ENCODE results near the gene DMD. TPM values are rescaled to one million over a fixed set of nuclear protein-coding genes. Genes with fewer than 3 reads are reported as not detected.

The DMD gene
- total and polyA plus RNA-seq, 2 donors (not counting 1 experiment from before 2014, with no cell fraction given), result 2.0 to 51.8 TPM

GRCh38 chrX:31251336-31251735, 1960.0 kb downstream of the DMD start:
- H3K27ac ChIP-seq (ENCODE audit: low read length in 2 of 2), result no peak overlapping the region
- H2AFZ ChIP-seq (ENCODE audit: insufficient read depth, low read depth, low read length, poor library complexity, severe bottlenecking), result no peak overlapping the region
- Mint-ChIP-seq H3K4me1 (no peaks in the 10 kb centered on the region), H3K27me3 (no peaks in the 10 kb centered on the region), H3K9me3 (ENCODE audit: insufficient read depth) (no peaks in the 10 kb centered on the region), H3K27ac (no peak overlapping the region), H3K4me3 (no peak overlapping the region)
- no peak overlapping the region for H3K4me3 ChIP-seq (ENCODE audit: control extremely low read depth in 1 of 5, extremely low read depth in 1 of 5, insufficient read depth in 1 of 5, low read depth in 2 of 5, low read length in 4 of 5)
- no peak for TF ChIP-seq EZH2 (IDR thresholded peaks at IDR 0.05; ENCODE audit: borderline replicate concordance, insufficient read depth, low read depth, low read length, poor library complexity, severe bottlenecking)
- TF ChIP-seq, protein P1, sequence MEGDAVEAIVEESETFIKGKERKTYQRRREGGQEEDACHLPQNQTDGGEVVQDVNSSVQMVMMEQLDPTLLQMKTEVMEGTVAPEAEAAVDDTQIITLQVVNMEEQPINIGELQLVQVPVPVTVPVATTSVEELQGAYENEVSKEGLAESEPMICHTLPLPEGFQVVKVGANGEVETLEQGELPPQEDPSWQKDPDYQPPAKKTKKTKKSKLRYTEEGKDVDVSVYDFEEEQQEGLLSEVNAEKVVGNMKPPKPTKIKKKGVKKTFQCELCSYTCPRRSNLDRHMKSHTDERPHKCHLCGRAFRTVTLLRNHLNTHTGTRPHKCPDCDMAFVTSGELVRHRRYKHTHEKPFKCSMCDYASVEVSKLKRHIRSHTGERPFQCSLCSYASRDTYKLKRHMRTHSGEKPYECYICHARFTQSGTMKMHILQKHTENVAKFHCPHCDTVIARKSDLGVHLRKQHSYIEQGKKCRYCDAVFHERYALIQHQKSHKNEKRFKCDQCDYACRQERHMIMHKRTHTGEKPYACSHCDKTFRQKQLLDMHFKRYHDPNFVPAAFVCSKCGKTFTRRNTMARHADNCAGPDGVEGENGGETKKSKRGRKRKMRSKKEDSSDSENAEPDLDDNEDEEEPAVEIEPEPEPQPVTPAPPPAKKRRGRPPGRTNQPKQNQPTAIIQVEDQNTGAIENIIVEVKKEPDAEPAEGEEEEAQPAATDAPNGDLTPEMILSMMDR (IDR thresholded peaks at IDR 0.05), result no peak
- H3K9me3 ChIP-seq (ENCODE audit: control extremely low read depth in 1 of 3, control insufficient read depth in 2 of 3, insufficient read depth in 1 of 3, low read length in 2 of 3), result no peaks in the 10 kb centered on the region
- ChIA-PET POLR2A (interaction anchor here (0.6 kb wide), 1 partner anchor 97 kb away, joined by 3 read pairs; no protein-coding TSS in a partner anchor), CTCF (interaction anchor here (1.4 kb wide), 1 partner anchor 37 kb away, joined by 3 read pairs; no protein-coding TSS in a partner anchor)
- H3K4me2 ChIP-seq (replicated peaks; ENCODE audit: low read depth, low read length, poor library complexity, severe bottlenecking), result no peak overlapping the region
- H3K9ac ChIP-seq (ENCODE audit: low read length), result no peak overlapping the region
- no peaks in the 10 kb centered on the region for H3K79me2 ChIP-seq (ENCODE audit: control insufficient read depth, insufficient read depth, low read length)
- H4K20me1 ChIP-seq (ENCODE audit: control insufficient read depth, insufficient read depth, low read length, poor library complexity, severe bottlenecking), result no peaks in the 10 kb centered on the region
- intact Hi-C loops (cut with micrococcal nuclease), result no loop called here
- H3K4me1 ChIP-seq (ENCODE audit: control insufficient read depth in 2 of 2, insufficient read depth in 2 of 2, low read length in 2 of 2), result no peaks in the 10 kb centered on the region
- no peaks in the 10 kb centered on the region for H3K36me3 ChIP-seq (replicated peaks in 1 of 2; ENCODE audit: control extremely low read depth in 1 of 2, control insufficient read depth in 1 of 2, extremely low read depth in 1 of 2, insufficient read depth in 2 of 2, low read length in 1 of 2)
- ATAC-seq (ENCODE audit: low read depth), result no peak
- no peak for DNase-seq
- no peaks in the 10 kb centered on the region for H3K27me3 ChIP-seq (replicated peaks in 1 of 4; ENCODE audit: control extremely low read depth in 1 of 4, control insufficient read depth in 3 of 4, insufficient read depth in 4 of 4, low read length in 3 of 4)
- no CpG with 5 or more reads among the region's 4 CpGs for WGBS (ENCODE audit: insufficient coverage)

DNA sequence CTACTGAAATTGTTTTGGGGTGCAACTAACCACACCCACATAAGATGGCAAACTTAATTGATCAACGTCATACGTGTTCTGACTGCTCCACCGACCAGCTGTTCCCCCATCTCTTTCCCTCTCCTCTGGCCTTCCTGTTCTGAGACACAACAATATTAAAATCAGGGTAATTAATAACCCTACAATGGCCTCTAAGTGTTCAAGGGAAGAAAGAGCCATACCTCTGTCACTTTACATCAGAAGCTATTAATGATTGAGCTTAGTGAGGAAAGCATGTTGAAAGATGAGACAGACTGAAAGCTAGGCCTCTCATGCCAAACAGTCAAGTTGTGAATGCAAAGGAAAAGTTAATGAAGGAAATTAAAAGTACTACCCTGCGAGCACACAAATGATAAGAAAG, 1965.6 kb downstream of the DMD start:
- Histone ChIP-seq H3K9me3 (ENCODE audit: control extremely low read depth in 1 of 3, control insufficient read depth in 2 of 3, insufficient read depth in 1 of 3, low read length in 2 of 3) (no peaks in the 10 kb centered on the region), H4K20me1 (ENCODE audit: control insufficient read depth, insufficient read depth, low read length, poor library complexity, severe bottlenecking) (no peaks in the 10 kb centered on the region), H3K36me3 (replicated peaks in 1 of 2; ENCODE audit: control extremely low read depth in 1 of 2, control insufficient read depth in 1 of 2, extremely low read depth in 1 of 2, insufficient read depth in 2 of 2, low read length in 1 of 2) (no peaks in the 10 kb centered on the region), H2AFZ (ENCODE audit: insufficient read depth, low read depth, low read length, poor library complexity, severe bottlenecking) (no peak overlapping the region), H3K79me2 (ENCODE audit: control insufficient read depth, insufficient read depth, low read length) (no peaks in the 10 kb centered on the region), H3K4me2 (replicated peaks; ENCODE audit: low read depth, low read length, poor library complexity, severe bottlenecking) (no peak overlapping the region), H3K4me3 (ENCODE audit: control extremely low read depth in 1 of 5, extremely low read depth in 1 of 5, insufficient read depth in 1 of 5, low read depth in 2 of 5, low read length in 4 of 5) (no peak overlapping the region), H3K27me3 (replicated peaks in 1 of 4; ENCODE audit: control extremely low read depth in 1 of 4, control insufficient read depth in 3 of 4, insufficient read depth in 4 of 4, low read length in 3 of 4) (no peaks in the 10 kb centered on the region), H3K9ac (ENCODE audit: low read length) (no peak overlapping the region), H3K4me1 (ENCODE audit: control insufficient read depth in 2 of 2, insufficient read depth in 2 of 2, low read length in 2 of 2) (no peaks in the 10 kb centered on the region), H3K27ac (ENCODE audit: low read length in 2 of 2) (no peak overlapping the region)
- no peak for TF ChIP-seq EZH2 (IDR thresholded peaks at IDR 0.05; ENCODE audit: borderline replicate concordance, insufficient read depth, low read depth, low read length, poor library complexity, severe bottlenecking)
- TF ChIP-seq, protein P1 (IDR thresholded peaks at IDR 0.05), result no peak
- ATAC-seq (ENCODE audit: low read depth), result no peak
- ChIA-PET CTCF (interaction anchor here (1.2 kb wide), 1 partner anchor 32 kb away, joined by 5 read pairs; no protein-coding TSS in a partner anchor), POLR2A (no interaction called here)
- WGBS (ENCODE audit: insufficient coverage), result no CpG with 5 or more reads among the region's 4 CpGs
- no peaks in the 10 kb centered on the region for H3K27me3 Mint-ChIP-seq
- H3K27ac Mint-ChIP-seq, result no peak overlapping the region
- intact Hi-C loops (cut with micrococcal nuclease), result no loop called here
- H3K4me1 Mint-ChIP-seq, result peaks cover 17% of the 10 kb centered on the region
- DNase-seq, result no peak
- no peaks in the 10 kb centered on the region for H3K9me3 Mint-ChIP-seq (ENCODE audit: insufficient read depth)
- H3K4me3 Mint-ChIP-seq, result no peak overlapping the region
